ENCODE measurements around the gene GMEB1.
"Not testable (repeated sequence)": the region's sequence is repeated elsewhere in the genome, so short reads cannot be mapped to it uniquely, and the experiment has no call there.

Gene GMEB1

GRCh38 chr1:28672971-28673370 is 4.4 kb downstream of the GMEB1 start:
- DNase-seq (ENCODE audit: low read depth in 2 of 2): not testable (repeated sequence)

GRCh38 chr1:28675924-28676257 is 7.3 kb downstream of the GMEB1 start:
- DNase-seq (ENCODE audit: low read depth in 2 of 2): no peak

GRCh38 chr1:28680151-28680550 is 11.6 kb downstream of the GMEB1 start:
- no peak for DNase-seq (ENCODE audit: low read depth in 2 of 2)

GRCh38 chr1:28682840-28683239 is 14.3 kb downstream of the GMEB1 start:
- DNase-seq (ENCODE audit: low read depth in 2 of 2): no peak

- DNase-seq (ENCODE audit: low read depth in 2 of 2): no peak
Observed at GRCh38 chr1:28684937-28685336, 16.4 kb downstream of the GMEB1 start.

GRCh38 chr1:28691627-28692026 is 23.0 kb downstream of the GMEB1 start:
- not testable (repeated sequence) for DNase-seq (ENCODE audit: low read depth in 2 of 2)

GRCh38 chr1:28703629-28704028 is 35.0 kb downstream of the GMEB1 start:
- no peak for DNase-seq (ENCODE audit: low read depth in 2 of 2)

- no peak for DNase-seq (ENCODE audit: low read depth in 2 of 2)
Observed at GRCh38 chr1:28716336-28716735, 47.8 kb downstream of the GMEB1 start.

GRCh38 chr1:28718166-28718565 is 49.6 kb downstream of the GMEB1 start:
- DNase-seq (ENCODE audit: low read depth in 2 of 2): no peak

- DNase-seq (ENCODE audit: low read depth in 2 of 2): no peak
Observed at GRCh38 chr1:28718586-28719331, 50.2 kb downstream of the GMEB1 start.

GRCh38 chr1:28719332-28719619 is 50.7 kb downstream of the GMEB1 start:
- no peak for DNase-seq (ENCODE audit: low read depth in 2 of 2)

- DNase-seq (ENCODE audit: low read depth in 2 of 2): no peak
Observed at GRCh38 chr1:28720376-28720775, 51.8 kb downstream of the GMEB1 start.

GRCh38 chr1:28721927-28722326 is 53.3 kb downstream of the GMEB1 start:
- not testable (repeated sequence) for DNase-seq (ENCODE audit: low read depth in 2 of 2)

- DNase-seq (ENCODE audit: low read depth in 2 of 2): not testable (repeated sequence)
Observed at GRCh38 chr1:28725365-28725764, 56.8 kb downstream of the GMEB1 start.

- no peak for DNase-seq (ENCODE audit: low read depth in 2 of 2)
Observed at GRCh38 chr1:28735961-28736449, 67.4 kb downstream of the GMEB1 start.

GRCh38 chr1:28736450-28737306 is 68.1 kb downstream of the GMEB1 start, which contains the start of gene YTHDF2:
Gene YTHDF2 (plus strand): TSS chr1:28736940. CDS start chr1:28737121, 181 bp downstream.
- peak; percentile 96 for DNase-seq (ENCODE audit: low read depth in 2 of 2)

GRCh38 chr1:28737307-28738132 is 68.9 kb downstream of the GMEB1 start:
- DNase-seq (ENCODE audit: low read depth in 2 of 2): peak; percentile 10 to 14

- no peak for DNase-seq (ENCODE audit: low read depth in 2 of 2)
Observed at GRCh38 chr1:28740118-28740517, 71.5 kb downstream of the GMEB1 start.

GRCh38 chr1:28744184-28744583 is 75.6 kb downstream of the GMEB1 start:
- no peak for DNase-seq (ENCODE audit: low read depth in 2 of 2)

GRCh38 chr1:28745653-28746173 is 77.1 kb downstream of the GMEB1 start:
- no peak for DNase-seq (ENCODE audit: low read depth in 2 of 2)

- no peak for DNase-seq (ENCODE audit: low read depth in 2 of 2)
Observed at GRCh38 chr1:28750330-28750729, 81.7 kb downstream of the GMEB1 start.

GRCh38 chr1:28750771-28751294 is 82.2 kb downstream of the GMEB1 start:
- DNase-seq (ENCODE audit: low read depth in 2 of 2): not testable (repeated sequence)
